ENCODE results near the gene SELENON.

SELENON gene

DNA sequence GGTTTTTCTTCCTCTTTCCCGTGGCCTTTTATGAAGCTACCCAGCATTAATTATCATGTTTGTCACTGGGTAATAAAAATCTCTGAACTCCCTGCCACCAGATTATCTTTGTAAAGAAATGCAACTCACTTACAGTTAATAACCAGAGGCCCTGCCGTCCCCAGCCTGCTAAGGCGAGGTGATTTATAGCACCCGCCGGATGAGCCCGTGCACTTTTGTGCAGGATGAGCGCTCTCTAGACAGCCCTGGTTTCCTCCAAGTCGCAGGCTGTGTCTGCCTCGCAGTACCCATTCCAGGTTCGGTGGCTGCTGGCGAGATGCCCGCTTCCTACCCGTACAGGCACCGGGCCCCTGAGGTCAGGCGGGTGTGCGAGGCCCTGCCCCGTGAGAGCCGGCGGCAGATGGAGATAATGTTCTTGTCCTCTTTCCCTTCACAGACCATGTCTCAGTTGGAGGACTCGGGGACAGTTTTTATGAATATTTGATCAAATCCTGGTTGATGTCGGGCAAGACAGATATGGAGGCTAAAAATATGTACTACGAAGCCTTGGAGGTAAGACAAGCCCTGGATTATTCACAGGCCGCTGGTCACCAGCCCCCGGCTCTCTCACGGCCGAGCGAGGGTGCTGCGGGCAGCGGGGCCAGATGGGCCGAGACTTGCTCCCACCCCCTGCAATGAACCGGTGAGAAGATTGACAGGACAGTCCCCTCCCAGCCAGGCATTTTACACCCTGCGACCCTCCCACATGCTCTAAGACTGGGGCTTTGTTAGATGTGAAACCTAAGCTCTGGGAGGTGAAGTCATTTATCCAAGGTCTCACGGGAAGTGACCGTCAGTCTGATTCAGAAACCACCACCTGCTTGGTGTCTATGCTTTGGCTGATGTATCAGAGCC lies 28.5 kb upstream of the SELENON start:
- Histone ChIP-seq H3K4me3 (ENCODE audit: insufficient read length, low read depth) (no peak overlapping the region), H3K4me1 (ENCODE audit: insufficient read depth, insufficient read length) (peaks cover 32% of the 10 kb centered on the region), H3K27me3 (ENCODE audit: insufficient read depth, insufficient read length) (no peaks in the 10 kb centered on the region), H3K36me3 (ENCODE audit: insufficient read depth, insufficient read length, low read length) (no peaks in the 10 kb centered on the region), H3K9ac (ENCODE audit: insufficient read length, low read depth) (no peak overlapping the region), H3K9me3 (ENCODE audit: insufficient read depth, low read length) (no peaks in the 10 kb centered on the region)
- DNase-seq (ENCODE audit: low read depth, low spot score), result no peak
- TF ChIP-seq SUZ12 (IDR thresholded peaks at IDR 0.05; ENCODE audit: extremely low read depth, insufficient read depth, insufficient read length) (no peak), YY1 (IDR thresholded peaks at IDR 0.05; ENCODE audit: insufficient read depth, insufficient read length) (no peak), ZNF274 (IDR thresholded peaks at IDR 0.05; ENCODE audit: low read depth, low read length) (no peak)

DNA sequence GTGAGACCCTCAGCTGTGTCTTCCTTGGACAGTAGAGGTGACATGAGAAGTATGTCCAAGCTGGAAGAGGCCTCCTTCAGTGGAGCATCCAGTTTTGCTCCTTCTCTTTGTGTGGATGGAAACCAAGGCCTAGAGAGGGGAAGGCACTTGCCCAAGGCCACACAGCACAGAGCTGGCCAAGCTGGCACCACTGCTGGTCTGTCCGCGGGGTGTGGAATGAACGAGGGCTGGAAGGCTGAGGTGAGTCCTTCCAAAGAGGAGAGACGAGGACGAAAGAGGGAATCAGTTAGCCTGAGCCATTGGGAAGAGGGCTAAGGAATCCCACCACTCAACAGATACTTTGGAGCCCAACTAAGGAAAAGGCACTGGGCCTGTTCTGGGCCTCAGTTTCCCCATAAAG lies 27.8 kb upstream of the SELENON start:
- Histone ChIP-seq H3K27me3 (ENCODE audit: insufficient read depth, insufficient read length) (no peaks in the 10 kb centered on the region), H3K9me3 (ENCODE audit: insufficient read depth, low read length) (no peaks in the 10 kb centered on the region), H3K4me1 (ENCODE audit: insufficient read depth, insufficient read length) (peaks cover 27% of the 10 kb centered on the region), H3K36me3 (ENCODE audit: insufficient read depth, insufficient read length, low read length) (no peaks in the 10 kb centered on the region), H3K4me3 (ENCODE audit: insufficient read length, low read depth) (no peak overlapping the region), H3K9ac (ENCODE audit: insufficient read length, low read depth) (no peak overlapping the region)
- DNase-seq (ENCODE audit: low read depth, low spot score), result no peak
- TF ChIP-seq ZNF274 (IDR thresholded peaks at IDR 0.05; ENCODE audit: low read depth, low read length) (no peak), YY1 (IDR thresholded peaks at IDR 0.05; ENCODE audit: insufficient read depth, insufficient read length) (no peak), SUZ12 (IDR thresholded peaks at IDR 0.05; ENCODE audit: extremely low read depth, insufficient read depth, insufficient read length) (no peak)

DNA sequence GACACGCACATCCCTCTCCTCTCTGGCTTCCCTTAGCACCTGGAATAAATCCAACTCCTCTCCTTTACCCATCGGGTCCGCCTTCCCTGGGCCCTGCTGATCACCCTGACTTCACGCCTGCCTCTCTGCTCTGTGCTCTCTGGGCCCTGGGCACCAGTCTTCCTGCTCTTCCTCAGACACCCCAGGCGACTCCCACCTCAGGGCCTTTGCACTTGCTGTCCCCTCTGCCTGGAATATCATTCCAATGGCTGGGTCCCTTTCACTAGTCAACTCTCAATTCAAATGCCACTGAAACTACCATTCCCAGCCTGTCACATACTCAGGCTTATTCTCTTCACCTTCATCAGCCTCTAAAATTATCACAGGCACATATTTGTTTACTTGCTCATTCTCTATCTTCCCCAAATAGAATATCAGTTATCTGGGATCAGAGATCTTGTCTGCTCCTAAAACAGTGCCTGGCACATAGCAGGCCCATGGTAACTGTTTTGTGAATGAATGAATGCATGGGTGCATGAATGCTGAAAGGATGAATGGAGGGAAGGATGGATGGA lies 27.2 kb upstream of the SELENON start:
- no peaks in the 10 kb centered on the region for H3K9me3 ChIP-seq (ENCODE audit: insufficient read depth, low read length)

DNA sequence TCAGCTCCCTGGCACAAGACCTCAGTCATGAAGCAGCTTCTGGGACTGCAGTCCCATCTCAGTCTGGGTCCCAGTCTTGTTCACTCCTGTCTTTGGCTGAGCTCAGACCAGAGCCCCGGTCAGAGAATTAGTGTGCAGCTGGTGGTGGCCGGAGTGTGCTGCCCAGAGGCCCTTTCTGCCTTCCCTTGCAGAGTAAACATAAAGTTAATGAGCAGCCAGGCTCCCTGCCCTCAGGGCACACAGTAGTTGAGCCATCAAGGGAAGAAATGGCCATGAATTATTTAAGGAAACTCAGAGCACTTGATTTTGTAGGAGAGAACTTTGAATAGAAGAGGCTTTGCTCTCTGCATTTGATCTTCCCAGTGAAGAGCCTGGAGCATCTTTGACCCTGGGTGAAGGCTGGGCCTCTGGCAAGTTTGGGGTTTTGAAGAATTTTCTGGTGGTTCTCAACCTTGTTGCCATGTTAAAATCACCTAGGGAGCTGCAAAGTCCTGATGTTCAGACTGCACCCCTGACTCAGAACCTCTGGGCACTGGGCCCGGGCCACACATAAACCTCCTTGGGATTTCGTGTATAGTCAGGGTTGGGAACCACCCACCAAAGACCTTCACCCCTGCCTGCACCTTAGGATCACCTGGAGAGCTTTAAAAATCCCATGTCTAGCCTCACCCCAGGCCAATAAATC lies 26.4 kb upstream of the SELENON start:
- Histone ChIP-seq H3K27me3 (ENCODE audit: insufficient read depth, insufficient read length) (no peaks in the 10 kb centered on the region), H3K9ac (ENCODE audit: insufficient read length, low read depth) (no peak overlapping the region), H3K36me3 (ENCODE audit: insufficient read depth, insufficient read length, low read length) (no peaks in the 10 kb centered on the region), H3K4me1 (ENCODE audit: insufficient read depth, insufficient read length) (peaks cover 34% of the 10 kb centered on the region), H3K9me3 (ENCODE audit: insufficient read depth, low read length) (no peaks in the 10 kb centered on the region), H3K4me3 (ENCODE audit: insufficient read length, low read depth) (no peak overlapping the region)
- TF ChIP-seq ZNF274 (IDR thresholded peaks at IDR 0.05; ENCODE audit: low read depth, low read length) (no peak), SUZ12 (IDR thresholded peaks at IDR 0.05; ENCODE audit: extremely low read depth, insufficient read depth, insufficient read length) (no peak), YY1 (IDR thresholded peaks at IDR 0.05; ENCODE audit: insufficient read depth, insufficient read length) (no peak)
- no peak for DNase-seq (ENCODE audit: low read depth, low spot score)

More for the DNA sequence above, 27.2 kb upstream of the SELENON start:
- H3K4me1 ChIP-seq (ENCODE audit: insufficient read depth, insufficient read length), result peaks cover 27% of the 10 kb centered on the region
- no peak for TF ChIP-seq ZNF274 (IDR thresholded peaks at IDR 0.05; ENCODE audit: low read depth, low read length)
- TF ChIP-seq YY1 (IDR thresholded peaks at IDR 0.05; ENCODE audit: insufficient read depth, insufficient read length), result no peak
- no peak for TF ChIP-seq SUZ12 (IDR thresholded peaks at IDR 0.05; ENCODE audit: extremely low read depth, insufficient read depth, insufficient read length)
- H3K4me3 ChIP-seq (ENCODE audit: insufficient read length, low read depth), result no peak overlapping the region
- no peaks in the 10 kb centered on the region for H3K36me3 ChIP-seq (ENCODE audit: insufficient read depth, insufficient read length, low read length)
- no peaks in the 10 kb centered on the region for H3K27me3 ChIP-seq (ENCODE audit: insufficient read depth, insufficient read length)
- no peak for DNase-seq (ENCODE audit: low read depth, low spot score)
- H3K9ac ChIP-seq (ENCODE audit: insufficient read length, low read depth), result no peak overlapping the region

DNA sequence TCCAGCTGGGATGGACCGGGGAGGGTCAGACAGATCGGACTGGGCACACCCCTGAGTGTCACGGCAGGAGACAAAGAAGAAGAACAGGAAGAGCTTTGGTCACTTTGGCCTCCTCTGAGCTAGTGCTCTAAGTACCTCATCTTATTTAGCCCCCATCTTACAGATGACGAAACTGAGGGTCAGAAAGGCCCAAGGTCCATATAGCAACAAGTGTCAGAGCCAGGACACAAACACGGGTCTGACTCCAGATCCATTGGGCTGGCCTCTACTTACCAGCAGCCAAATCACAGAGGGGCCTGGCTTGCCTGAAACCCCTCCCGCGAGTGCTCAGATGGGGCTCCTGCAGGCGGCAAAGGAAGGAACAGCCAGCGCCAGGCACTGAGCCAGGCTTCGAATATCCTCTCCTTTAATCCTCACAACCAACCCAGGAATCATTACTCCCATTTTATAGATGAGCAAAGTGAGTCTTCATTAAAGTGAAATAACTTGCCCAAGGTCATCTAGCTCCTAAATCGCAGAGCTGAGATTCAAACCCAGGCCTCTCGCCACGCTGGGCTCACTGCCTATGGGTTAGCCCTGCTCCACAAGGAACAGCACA lies 25.7 kb upstream of the SELENON start:
- Histone ChIP-seq H3K9ac (ENCODE audit: insufficient read length, low read depth) (peak overlapping the region; percentile 21), H3K4me3 (ENCODE audit: insufficient read length, low read depth) (no peak overlapping the region), H3K27me3 (ENCODE audit: insufficient read depth, insufficient read length) (no peaks in the 10 kb centered on the region), H3K36me3 (ENCODE audit: insufficient read depth, insufficient read length, low read length) (no peaks in the 10 kb centered on the region), H3K9me3 (ENCODE audit: insufficient read depth, low read length) (no peaks in the 10 kb centered on the region), H3K4me1 (ENCODE audit: insufficient read depth, insufficient read length) (peaks cover 35% of the 10 kb centered on the region)
- no peak for TF ChIP-seq YY1 (IDR thresholded peaks at IDR 0.05; ENCODE audit: insufficient read depth, insufficient read length)
- no peak for TF ChIP-seq ZNF274 (IDR thresholded peaks at IDR 0.05; ENCODE audit: low read depth, low read length)
- TF ChIP-seq SUZ12 (IDR thresholded peaks at IDR 0.05; ENCODE audit: extremely low read depth, insufficient read depth, insufficient read length), result no peak
- no peak for DNase-seq (ENCODE audit: low read depth, low spot score)

DNA sequence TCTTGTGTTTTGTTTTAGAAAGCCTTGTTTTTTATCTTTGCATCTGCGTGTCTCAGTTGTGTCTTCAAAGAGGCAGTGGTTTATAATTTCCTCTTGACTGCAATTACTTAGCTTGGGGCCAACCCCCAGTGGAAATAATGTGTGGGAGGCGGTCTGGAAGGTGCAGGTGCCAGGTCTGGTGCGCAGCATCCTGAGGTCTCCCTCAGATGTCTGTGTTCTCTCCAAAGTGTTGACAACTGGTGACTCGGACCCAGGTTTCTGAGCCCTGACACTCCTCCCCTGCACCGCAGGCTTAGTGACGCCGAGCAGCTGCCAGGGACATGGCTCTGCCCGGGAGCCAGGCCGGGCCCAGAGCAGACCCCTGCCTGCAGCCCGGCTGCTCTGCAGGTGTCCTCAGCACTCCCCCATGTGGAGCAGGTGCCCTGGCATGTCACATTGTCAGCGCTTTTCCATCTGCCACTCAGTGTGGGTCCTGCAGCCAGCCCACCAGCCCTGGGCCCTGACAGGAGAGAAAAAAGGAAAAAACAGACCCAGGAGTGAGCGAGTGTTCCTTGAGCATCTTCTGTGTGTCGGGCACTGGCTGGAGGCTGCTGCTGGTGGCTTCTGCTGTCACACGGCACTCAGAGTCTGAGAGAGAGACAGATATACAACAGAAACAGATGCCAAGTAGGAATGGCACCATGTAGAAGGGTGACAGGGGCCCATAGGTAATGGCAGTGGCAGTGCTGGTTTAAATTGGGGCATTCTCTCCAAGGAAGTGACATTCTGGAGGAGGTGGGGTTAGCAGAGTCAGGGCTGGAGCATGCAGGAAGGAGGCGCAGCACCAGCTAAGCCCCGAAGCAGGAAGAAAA lies 24.8 kb upstream of the SELENON start:
- Histone ChIP-seq H3K4me3 (ENCODE audit: insufficient read length, low read depth) (no peak overlapping the region), H3K36me3 (ENCODE audit: insufficient read depth, insufficient read length, low read length) (no peaks in the 10 kb centered on the region), H3K27me3 (ENCODE audit: insufficient read depth, insufficient read length) (no peaks in the 10 kb centered on the region), H3K9ac (ENCODE audit: insufficient read length, low read depth) (peak overlapping the region; percentile 24), H3K9me3 (ENCODE audit: insufficient read depth, low read length) (no peaks in the 10 kb centered on the region), H3K4me1 (ENCODE audit: insufficient read depth, insufficient read length) (peaks cover 40% of the 10 kb centered on the region)
- TF ChIP-seq YY1 (IDR thresholded peaks at IDR 0.05; ENCODE audit: insufficient read depth, insufficient read length) (no peak), SUZ12 (IDR thresholded peaks at IDR 0.05; ENCODE audit: extremely low read depth, insufficient read depth, insufficient read length) (no peak), ZNF274 (IDR thresholded peaks at IDR 0.05; ENCODE audit: low read depth, low read length) (no peak)
- no peak for DNase-seq (ENCODE audit: low read depth, low spot score)
